GM12878 (cell line): ENCODE data around the gene RBSN.
"Not testable (repeated sequence)": the region's sequence is repeated elsewhere in the genome, so short reads cannot be mapped to it uniquely, and the experiment has no call there.

Experiments
- ATF7 ChIP-seq: fragments of 450-650 bp; IDR thresholded peaks from 2 replicates; pipeline ENCODE4 v1.6.1; 2016; ENCODE audit warnings: low read depth, mild to moderate bottlenecking
- BMI1 ChIP-seq: fragments of 450-650 bp; IDR thresholded peaks from 2 replicates; pipeline ENCODE4 v1.6.1; 2016; ENCODE audit warnings: mild to moderate bottlenecking, moderate library complexity, borderline replicate concordance
- CREB1 ChIP-seq: IDR thresholded peaks from 2 replicates; pipeline ENCODE4 v1.6.1; 2012; ENCODE audit warnings: low read depth, mild to moderate bottlenecking, inconsistent platforms
- EP300 ChIP-seq, 2 experiments: fragments of 150-350 bp in 1 of 2; IDR thresholded peaks; 2 replicates each; pipeline ENCODE4 v1.6.1; 2011 to 2012; ENCODE audit warnings: low read depth in 2 of 2, low read length in 2 of 2, borderline replicate concordance in 1 of 2, improper control_type of control experiment in 1 of 2, inconsistent platforms in 1 of 2; ENCODE audit not compliant: control insufficient read depth in 1 of 2
- FOXM1 ChIP-seq: IDR thresholded peaks from 2 replicates; pipeline ENCODE4 v1.6.1; 2012; ENCODE audit warnings: low read depth, mild to moderate bottlenecking, inconsistent platforms, low read length, moderate library complexity
- POLR2A ChIP-seq: IDR thresholded peaks from 2 replicates; pipeline ENCODE4 v1.6.1; 2011; ENCODE audit warnings: low read depth, mild to moderate bottlenecking, low read length
- SMARCA5 ChIP-seq: fragments of 450-650 bp; IDR thresholded peaks from 2 replicates; pipeline ENCODE4 v1.6.1; 2017; ENCODE audit warnings: mild to moderate bottlenecking
- USF2 ChIP-seq: IDR thresholded peaks from 2 replicates; pipeline ENCODE4 v1.6.1; 2011; ENCODE audit warnings: low read depth, low read length, improper control_type of control experiment, borderline replicate concordance
- ZNF24 ChIP-seq: fragments of 450-650 bp; IDR thresholded peaks from 2 replicates; pipeline ENCODE4 v1.6.1; 2017; ENCODE audit warnings: antibody characterized with exemption, mild to moderate bottlenecking
- TF ChIP-seq, protein P1 (sequence below), 3 experiments: IDR thresholded peaks in 2 of 3; conservative IDR thresholded peaks in 1 of 3; 2 replicates each; pipeline ENCODE4 v1.5.1; 2011; ENCODE audit warnings: low read depth in 3 of 3, low read length in 3 of 3, mild to moderate bottlenecking in 3 of 3, control low read depth in 2 of 3, moderate library complexity in 2 of 3, inconsistent platforms in 1 of 3, mixed read lengths in 1 of 3; ENCODE audit not compliant: control insufficient read depth in 2 of 3, insufficient read depth in 1 of 3; ENCODE audit errors: extremely low read depth in 1 of 3

- not testable (repeated sequence) for TF ChIP-seq BMI1; CREB1; ATF7; USF2; POLR2A; ZNF24; FOXM1; EP300 (IDR thresholded peaks at IDR 0.05; ENCODE audit: borderline replicate concordance in 1 of 2, control insufficient read depth in 1 of 2, low read depth in 2 of 2, low read length in 2 of 2); SMARCA5
- TF ChIP-seq, protein P1, sequence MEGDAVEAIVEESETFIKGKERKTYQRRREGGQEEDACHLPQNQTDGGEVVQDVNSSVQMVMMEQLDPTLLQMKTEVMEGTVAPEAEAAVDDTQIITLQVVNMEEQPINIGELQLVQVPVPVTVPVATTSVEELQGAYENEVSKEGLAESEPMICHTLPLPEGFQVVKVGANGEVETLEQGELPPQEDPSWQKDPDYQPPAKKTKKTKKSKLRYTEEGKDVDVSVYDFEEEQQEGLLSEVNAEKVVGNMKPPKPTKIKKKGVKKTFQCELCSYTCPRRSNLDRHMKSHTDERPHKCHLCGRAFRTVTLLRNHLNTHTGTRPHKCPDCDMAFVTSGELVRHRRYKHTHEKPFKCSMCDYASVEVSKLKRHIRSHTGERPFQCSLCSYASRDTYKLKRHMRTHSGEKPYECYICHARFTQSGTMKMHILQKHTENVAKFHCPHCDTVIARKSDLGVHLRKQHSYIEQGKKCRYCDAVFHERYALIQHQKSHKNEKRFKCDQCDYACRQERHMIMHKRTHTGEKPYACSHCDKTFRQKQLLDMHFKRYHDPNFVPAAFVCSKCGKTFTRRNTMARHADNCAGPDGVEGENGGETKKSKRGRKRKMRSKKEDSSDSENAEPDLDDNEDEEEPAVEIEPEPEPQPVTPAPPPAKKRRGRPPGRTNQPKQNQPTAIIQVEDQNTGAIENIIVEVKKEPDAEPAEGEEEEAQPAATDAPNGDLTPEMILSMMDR (IDR thresholded peaks at IDR 0.05 in 2 of 3, conservative IDR thresholded peaks at IDR 0.05 in 1 of 3; ENCODE audit: control insufficient read depth in 2 of 3, extremely low read depth in 1 of 3, insufficient read depth in 1 of 3, low read depth in 3 of 3, low read length in 3 of 3): not testable (repeated sequence)
These were observed 36.0 kb upstream of the RBSN start for GRCh38 chr3:15134968-15135367.
